ENCODE results near the gene SP2. TPM values are rescaled to one million over a fixed set of nuclear protein-coding genes. Genes with fewer than 3 reads are reported as not detected.
"Not testable (repeated sequence)": the region's sequence is repeated elsewhere in the genome, so short reads cannot be mapped to it uniquely, and the experiment has no call there.

SP2 gene
- total and polyA plus RNA-seq, 2 of the 8 experiments (the other 6 are each of a cell fraction or from before 2014, with no cell fraction given), result 5.6 to 13.8 TPM

- not testable (repeated sequence) for H3K4me2 ChIP-seq (ENCODE audit: insufficient read depth in 1 of 2, low read depth in 2 of 2, low read length in 2 of 2); H2AFZ ChIP-seq (ENCODE audit: low read length); FAIRE-seq
Observed at GRCh38 chr17:47935468-47935867, 39.4 kb downstream of the SP2 start.

More at GRCh38 chr17:47935468-47935867, 39.4 kb downstream of the SP2 start:
- H3K27ac ChIP-seq (ENCODE audit: low read depth, low read length); DNase-seq (ENCODE audit: low read depth in 1 of 2, low spot score in 2 of 2); H3K18ac ChIP-seq (ENCODE audit: extremely low read depth, low read length); H3K14ac ChIP-seq (ENCODE audit: insufficient read length); H3K4me1 ChIP-seq (replicated peaks in 1 of 4; ENCODE audit: control insufficient read depth in 3 of 4, insufficient read depth in 4 of 4, low read length in 3 of 4); H2BK20ac ChIP-seq (ENCODE audit: low read length); H2BK120ac ChIP-seq (replicated peaks; ENCODE audit: low read depth, low read length); H4K20me1 ChIP-seq (replicated peaks in 1 of 2; ENCODE audit: control insufficient read depth in 1 of 2, insufficient read depth in 2 of 2, low read length in 2 of 2); H3K56ac ChIP-seq (replicated peaks; ENCODE audit: insufficient read length, low read depth, low read length); H3K23ac ChIP-seq (ENCODE audit: insufficient read length); H3K36me3 ChIP-seq (ENCODE audit: control insufficient read depth in 2 of 4, insufficient read depth in 4 of 4, low read length in 3 of 4); H4K5ac ChIP-seq (ENCODE audit: insufficient read length, low read depth, low read length); H3K4me3 ChIP-seq (ENCODE audit: extremely low read depth in 1 of 4, insufficient read depth in 2 of 4, low read depth in 3 of 4, low read length in 4 of 4); H3K79me1 ChIP-seq (ENCODE audit: low read depth, low read length); H2BK5ac ChIP-seq (ENCODE audit: low read depth, low read length); H4K8ac ChIP-seq (ENCODE audit: extremely low read depth, insufficient read depth, low read length); H2BK15ac ChIP-seq (ENCODE audit: low read length); H3K9ac ChIP-seq (replicated peaks in 1 of 4; ENCODE audit: extremely low read depth in 1 of 4, low read depth in 3 of 4, low read length in 3 of 4); H3K23me2 ChIP-seq (ENCODE audit: low read depth, low read length); H3K4ac ChIP-seq (replicated peaks; ENCODE audit: insufficient read length, low read depth, low read length); H3K79me2 ChIP-seq (ENCODE audit: control insufficient read depth in 1 of 2, insufficient read depth in 2 of 2, low read length in 2 of 2); H2AK5ac ChIP-seq (ENCODE audit: low read depth, low read length); H3K9me3 ChIP-seq (ENCODE audit: insufficient read depth in 2 of 2, low read depth in 1 of 2, low read length in 1 of 2); H3K27me3 ChIP-seq (replicated peaks in 1 of 4; ENCODE audit: control insufficient read depth in 3 of 4, extremely low read depth in 1 of 4, insufficient read depth in 3 of 4, low read length in 3 of 4); H4K91ac ChIP-seq (replicated peaks; ENCODE audit: insufficient read length, low read length): not testable (repeated sequence)
- WGBS, 2 experiments (ENCODE audit: extremely low coverage in 1 of 2, insufficient coverage in 1 of 2, insufficient read length in 1 of 2, insufficient replicate concordance in 2 of 2, low coverage in 1 of 2, low lambda C conversion rate in 2 of 2, missing lambda C conversion rate in 1 of 2), result 92% methylated on average over 2 of the region's 3 CpGs; no CpG with 5 or more reads in 1 of the 2 experiments
- CTCF ChIA-PET (ENCODE audit: partially characterized antibody), result interaction anchor here (0.5 to 28.0 kb wide), 7 partner anchors 8 to 293 kb away, joined by 3 to 1010 read pairs (median 3); partner anchors contain the start of genes CDK5RAP3 and PRR15L
- 0 out of 2 replicates have a peak overlapping the region, but pooled peaks have one; percentile 17 for H2BK12ac ChIP-seq (ENCODE audit: low read depth, low read length)
- POLR2A ChIA-PET (ENCODE audit: partially characterized antibody), result interaction anchor here (1.8 kb wide), 1 partner anchor 10 kb away, joined by 6 read pairs; no protein-coding TSS in a partner anchor
